GM18873 (cell line): ENCODE data around the gene DDX25.

Source experiments
- ATAC-seq: cut with Tn5 transposase; IDR thresholded peaks from one replicate; pipeline ENCODE4 v1.9.1; 2021; ENCODE audit warnings: mild to moderate bottlenecking, moderate library complexity, moderate number of reproducible peaks; ENCODE audit not compliant: unreplicated experiment, low FRiP score

Gene DDX25

GRCh38 chr11:125948278-125949051 is 44.2 kb downstream of the DDX25 start:
- no peak for ATAC-seq

- no peak for ATAC-seq
Observed at GRCh38 chr11:125949271-125950177, 45.2 kb downstream of the DDX25 start.

GRCh38 chr11:125950178-125950490 is 45.8 kb downstream of the DDX25 start:
- no peak for ATAC-seq

GRCh38 chr11:125950696-125951651 is 46.7 kb downstream of the DDX25 start:
- ATAC-seq = no peak

- ATAC-seq = no peak
Observed at GRCh38 chr11:125951731-125952130, 47.4 kb downstream of the DDX25 start.

DNA sequence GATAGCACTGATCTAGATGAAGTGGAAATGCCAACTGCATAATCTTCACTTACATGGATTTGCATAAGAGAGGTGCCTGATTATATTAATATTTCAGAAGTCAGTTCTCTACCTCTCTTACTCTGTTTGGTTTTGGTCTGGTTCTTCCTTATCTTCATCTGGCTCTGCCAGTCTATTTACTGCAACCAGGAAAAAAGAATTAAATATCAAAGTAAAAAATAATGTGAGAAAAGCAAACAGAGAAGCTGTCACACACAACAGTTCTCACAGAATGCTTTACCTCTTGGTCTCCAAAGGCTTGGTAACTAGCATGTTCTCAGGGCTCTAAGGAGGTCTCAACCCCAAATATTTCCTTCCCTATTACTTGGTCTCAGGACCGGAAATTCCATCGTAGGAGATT is 48.3 kb downstream of the DDX25 start:
- ATAC-seq = no peak

GRCh38 chr11:125952973-125953372 is 48.7 kb downstream of the DDX25 start:
- ATAC-seq = no peak

GRCh38 chr11:125953401-125953935 is 49.2 kb downstream of the DDX25 start:
- no peak for ATAC-seq

GRCh38 chr11:125954123-125954944 is 50.0 kb downstream of the DDX25 start:
- ATAC-seq = no peak

DNA sequence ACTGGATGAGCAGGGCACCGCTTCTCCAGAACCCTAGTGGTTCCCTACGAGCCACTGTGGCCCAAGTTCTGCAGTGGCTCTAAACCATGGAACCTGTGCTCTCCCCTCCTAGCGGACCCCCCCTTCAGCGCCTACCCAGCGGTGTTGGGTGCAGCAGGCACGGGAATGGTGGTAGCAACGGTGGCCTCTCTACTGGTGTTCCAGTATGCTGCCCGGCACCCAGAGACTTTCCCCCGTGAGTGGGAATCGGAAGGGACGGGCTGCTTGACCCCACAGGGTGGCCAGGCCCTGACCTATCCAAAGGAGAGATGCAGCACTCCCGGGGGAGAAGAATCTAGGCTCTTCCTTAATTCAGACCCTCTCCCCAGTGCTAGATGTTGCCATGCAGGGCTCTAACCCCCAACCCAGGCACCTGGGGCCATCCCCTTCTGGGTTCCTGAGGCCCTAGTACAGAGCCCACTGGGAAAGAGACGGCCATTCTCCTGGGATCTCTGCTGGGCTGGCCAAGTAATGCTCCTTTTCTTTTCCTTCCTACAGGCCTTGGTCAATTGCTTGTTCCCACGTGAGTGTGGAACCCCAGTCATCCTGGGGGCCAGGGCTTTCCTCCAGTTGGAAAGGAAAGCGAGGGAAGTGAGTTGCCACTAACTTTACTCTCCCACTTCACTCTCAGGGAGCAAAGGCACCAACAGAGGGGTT is 50.8 kb downstream of the DDX25 start:
- no peak for ATAC-seq

- no peak for ATAC-seq
Observed at GRCh38 chr11:125955856-125956255, 51.5 kb downstream of the DDX25 start.

GRCh38 chr11:125956391-125957134 is 52.3 kb downstream of the DDX25 start:
- no peak for ATAC-seq

DNA sequence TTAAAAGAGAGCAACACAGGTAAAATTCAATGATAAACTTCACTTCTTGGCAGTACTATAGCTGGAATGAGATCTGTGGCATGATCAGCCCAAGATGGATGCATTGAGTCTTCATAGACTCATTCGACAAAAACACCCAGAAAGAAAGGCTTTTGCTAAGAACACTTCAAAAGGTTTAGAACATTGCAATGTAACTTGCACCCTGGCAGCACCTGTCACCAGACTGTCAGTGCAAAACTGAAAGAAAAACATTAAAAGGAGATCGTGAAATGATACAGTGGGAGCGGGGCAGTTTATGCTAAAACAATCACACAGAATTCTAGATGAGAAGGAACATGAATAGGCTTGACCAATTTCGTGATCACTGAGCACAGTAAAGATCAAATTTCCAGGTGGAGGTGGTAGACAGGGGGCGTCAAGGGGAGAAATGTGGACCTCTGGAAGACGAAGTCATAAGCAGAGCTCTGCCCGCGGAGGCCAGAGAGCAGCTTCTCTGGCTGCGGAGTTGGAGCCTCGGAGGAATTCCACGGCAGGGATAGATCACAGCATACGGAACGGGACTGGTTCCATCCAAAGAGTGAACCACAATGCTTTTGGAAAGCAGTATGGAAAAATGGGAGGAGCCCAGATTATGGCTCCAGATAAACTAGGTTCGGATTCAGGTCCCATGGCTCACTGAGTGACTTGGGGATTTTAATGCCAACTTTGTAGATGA is 53.5 kb downstream of the DDX25 start:
- no peak for ATAC-seq

- no peak for ATAC-seq
Observed at GRCh38 chr11:125958872-125959400, 54.6 kb downstream of the DDX25 start.

GRCh38 chr11:125959511-125959910 is 55.2 kb downstream of the DDX25 start:
- no peak for ATAC-seq

GRCh38 chr11:125959931-125960330 is 55.6 kb downstream of the DDX25 start:
- ATAC-seq = no peak

DNA sequence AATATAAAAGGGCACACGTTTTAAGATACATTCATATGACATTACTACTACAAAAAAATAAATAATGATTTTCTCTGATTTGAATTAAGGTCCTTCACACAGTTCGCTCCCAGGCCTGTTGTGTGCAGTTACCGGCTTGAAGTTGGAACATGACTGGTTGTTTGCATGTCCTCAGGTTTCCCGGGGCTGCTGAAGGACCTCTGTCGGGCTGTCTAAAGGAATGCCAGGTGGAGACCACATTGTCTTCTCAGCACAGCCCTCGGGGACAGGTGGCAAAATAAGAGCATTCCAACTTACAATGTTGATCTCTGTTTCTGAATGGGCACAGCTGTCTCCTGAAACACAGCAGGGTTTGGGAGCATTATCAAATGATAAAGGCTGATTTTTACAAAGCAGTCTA is 56.5 kb downstream of the DDX25 start:
- no peak for ATAC-seq
